ENCODE results near the gene GMPS. TPM values are rescaled to one million over a fixed set of nuclear protein-coding genes. Genes with fewer than 3 reads are reported as not detected.

The GMPS gene
- total and polyA plus RNA-seq, 2 of the 8 experiments (the other 6 are each of a cell fraction or from before 2014, with no cell fraction given): 57.7 to 175 TPM

- CTCF ChIA-PET (ENCODE audit: partially characterized antibody): no interaction called here
Measured at GRCh38 chr3:155989536-155989935, 119.1 kb downstream of the GMPS start.

More at GRCh38 chr3:155989536-155989935, 119.1 kb downstream of the GMPS start:
- FAIRE-seq (no peak), DNase-seq (ENCODE audit: low read depth in 1 of 2, low spot score in 2 of 2) (no peak)
- Histone ChIP-seq H3K4me3 (ENCODE audit: extremely low read depth in 1 of 4, insufficient read depth in 2 of 4, low read depth in 3 of 4, low read length in 4 of 4) (no peak overlapping the region), H2BK5ac (ENCODE audit: low read depth, low read length) (no peak overlapping the region), H4K8ac (ENCODE audit: extremely low read depth, insufficient read depth, low read length) (no peak overlapping the region), H2BK20ac (ENCODE audit: low read length) (no peak overlapping the region), H2AFZ (ENCODE audit: low read length) (no peak overlapping the region), H3K36me3 (ENCODE audit: control insufficient read depth in 2 of 4, insufficient read depth in 4 of 4, low read length in 3 of 4) (no peaks in the 10 kb centered on the region), H3K9me3 (ENCODE audit: insufficient read depth in 2 of 2, low read depth in 1 of 2, low read length in 1 of 2) (no peaks in the 10 kb centered on the region), H2AK5ac (ENCODE audit: low read depth, low read length) (no peak overlapping the region), H3K23ac (ENCODE audit: insufficient read length) (no peak overlapping the region), H3K79me2 (ENCODE audit: control insufficient read depth in 1 of 2, insufficient read depth in 2 of 2, low read length in 2 of 2) (no peaks in the 10 kb centered on the region), H3K4ac (replicated peaks; ENCODE audit: insufficient read length, low read depth, low read length) (no peak overlapping the region), H4K5ac (ENCODE audit: insufficient read length, low read depth, low read length) (no peak overlapping the region), H3K9ac (replicated peaks in 1 of 4; ENCODE audit: extremely low read depth in 1 of 4, low read depth in 3 of 4, low read length in 3 of 4) (no peak overlapping the region), H3K18ac (ENCODE audit: extremely low read depth, low read length) (no peak overlapping the region), H2BK15ac (ENCODE audit: low read length) (no peak overlapping the region), H3K79me1 (ENCODE audit: low read depth, low read length) (no peaks in the 10 kb centered on the region), H4K91ac (replicated peaks; ENCODE audit: insufficient read length, low read length) (no peak overlapping the region), H2BK120ac (replicated peaks; ENCODE audit: low read depth, low read length) (no peak overlapping the region), H3K4me2 (ENCODE audit: insufficient read depth in 1 of 2, low read depth in 2 of 2, low read length in 2 of 2) (no peak overlapping the region), H2BK12ac (ENCODE audit: low read depth, low read length) (no peak overlapping the region), H3K27me3 (replicated peaks in 1 of 4; ENCODE audit: control insufficient read depth in 3 of 4, extremely low read depth in 1 of 4, insufficient read depth in 3 of 4, low read length in 3 of 4) (no peaks in the 10 kb centered on the region), H3K14ac (ENCODE audit: insufficient read length) (no peak overlapping the region), H4K20me1 (replicated peaks in 1 of 2; ENCODE audit: control insufficient read depth in 1 of 2, insufficient read depth in 2 of 2, low read length in 2 of 2) (no peaks in the 10 kb centered on the region), H3K27ac (ENCODE audit: low read depth, low read length) (no peak overlapping the region), H3K4me1 (replicated peaks in 1 of 4; ENCODE audit: control insufficient read depth in 3 of 4, insufficient read depth in 4 of 4, low read length in 3 of 4) (peaks cover 0 to 4% (median 0%) of the 10 kb centered on the region in 4 experiments; a peak in 2 of 7 replicates), H3K56ac (replicated peaks; ENCODE audit: insufficient read length, low read depth, low read length) (no peak overlapping the region), H3K23me2 (ENCODE audit: low read depth, low read length) (no peaks in the 10 kb centered on the region)
- POLR2A ChIA-PET (ENCODE audit: partially characterized antibody): no interaction called here
- TF ChIP-seq KDM1A (IDR thresholded peaks at IDR 0.05; ENCODE audit: borderline replicate concordance, low read length): no peak
- no peak for TF ChIP-seq PHF8 (conservative IDR thresholded peaks at IDR 0.05; ENCODE audit: low read depth, low read length)
- no peak for TF ChIP-seq EGR1 (IDR thresholded peaks at IDR 0.05; ENCODE audit: borderline replicate concordance, low read depth, low read length)
- no peak for TF ChIP-seq SP4 (IDR thresholded peaks at IDR 0.05; ENCODE audit: low read length)
- no peak for TF ChIP-seq CEBPB (IDR thresholded peaks at IDR 0.05; ENCODE audit: low read depth, low read length)
- TF ChIP-seq SUZ12 (IDR thresholded peaks at IDR 0.05; ENCODE audit: low read length): no peak
- TF ChIP-seq GTF2F1 (IDR thresholded peaks at IDR 0.05; ENCODE audit: borderline replicate concordance, low read depth, low read length): no peak
- no peak for TF ChIP-seq ATF2 (IDR thresholded peaks at IDR 0.05; ENCODE audit: low read length)
- TF ChIP-seq MAX (IDR thresholded peaks at IDR 0.05): no peak

All from H1 (cell line).